Measurements from ENCODE around the gene ECHDC3.

- no peak for TF ChIP-seq POLR2A (IDR thresholded peaks at IDR 0.05)
- no peak for TF ChIP-seq CTCF (IDR thresholded peaks at IDR 0.05)
Measured at GRCh38 chr10:11729790-11730315, 12.3 kb upstream of the ECHDC3 start.
